Breast epithelium (tissue), 4 donors: ENCODE data around the gene SYNGR1. TPM values are rescaled to one million over a fixed set of nuclear protein-coding genes. Genes with fewer than 3 reads are reported as not detected.

Experiments used
- DNase-seq, 2 donors: peaks; one replicate each; pipeline ENCODE4 v3.0.0-alpha.2; 2019; ENCODE audit warnings: low spot score in 2 of 2
- H3K27ac ChIP-seq, 2 donors: fragments of 200-600 bp; sonication (generic) in 1 of 2; one replicate each; pipeline ENCODE4 v1.5.1; 2016 to 2019; ENCODE audit warnings: mild to moderate bottlenecking in 1 of 2
- H3K27me3 ChIP-seq, 2 donors: fragments of 200-600 bp; sonication (generic) in 1 of 2; one replicate each; pipeline versions ENCODE4 v1.5.1 to v1.6.0; 2017 to 2019; ENCODE audit warnings: control low read depth in 1 of 2, mild to moderate bottlenecking in 1 of 2
- H3K36me3 ChIP-seq: fragments of 200-600 bp; one replicate; pipeline ENCODE4 v1.5.1; 2019
- H3K4me1 ChIP-seq, 2 donors: fragments of 200-600 bp; sonication (generic); one replicate each; pipeline ENCODE4 v1.5.1; 2016 to 2019; ENCODE audit warnings: control low read depth in 1 of 2
- H3K4me3 ChIP-seq, 3 donors: fragments of 200-600 bp; sonication (generic); 1 replicate in 2 of 3; 2 replicates in 1 of 3; pipeline ENCODE4 v1.5.1; 2016 to 2019; ENCODE audit warnings: mild to moderate bottlenecking in 3 of 3, moderate library complexity in 2 of 3
- H3K9me3 ChIP-seq, 2 donors: fragments of 200-600 bp; sonication (generic) in 1 of 2; one replicate each; pipeline ENCODE4 v1.5.1; 2016 to 2019; ENCODE audit warnings: control low read depth in 1 of 2
- POLR2A ChIP-seq: fragments of 450-650 bp; IDR thresholded peaks from one replicate; pipeline ENCODE4 v1.6.1; 2016; ENCODE audit warnings: antibody characterized with exemption, mild to moderate bottlenecking, moderate library complexity
- POLR2AphosphoS5 ChIP-seq, 3 donors: sonication (generic); formaldehyde crosslinking; IDR thresholded peaks; one replicate each; pipeline ENCODE4 v1.6.1; 2017; ENCODE audit warnings: antibody characterized with exemption in 3 of 3
- intact Hi-C: fragments of 100-400 bp; cut with DNase I; formaldehyde crosslinking; loops from one replicate; pipeline ENCODE4 v1.15.1; 2023; ENCODE audit warnings: low total_unique reads
- total RNA-seq, 3 donors: library from RNA; depleted of rRNA; stranded (reverse); fragments of >200 nt; gene quantifications; one replicate each; pipeline ENCODE4 v1.1.0, GENCODE V29; 2016
- TF ChIP-seq, protein P1 (sequence below), 3 donors: fragments of 450-650 bp; IDR thresholded peaks; one replicate each; pipeline ENCODE4 v1.5.1; 2016 to 2017; ENCODE audit warnings: antibody characterized with exemption in 3 of 3, mild to moderate bottlenecking in 3 of 3, moderate library complexity in 3 of 3

The SYNGR1 gene
- total RNA-seq, 3 donors from 2014 or later = 6.9 to 22.3 (median 20.5) TPM

DNA sequence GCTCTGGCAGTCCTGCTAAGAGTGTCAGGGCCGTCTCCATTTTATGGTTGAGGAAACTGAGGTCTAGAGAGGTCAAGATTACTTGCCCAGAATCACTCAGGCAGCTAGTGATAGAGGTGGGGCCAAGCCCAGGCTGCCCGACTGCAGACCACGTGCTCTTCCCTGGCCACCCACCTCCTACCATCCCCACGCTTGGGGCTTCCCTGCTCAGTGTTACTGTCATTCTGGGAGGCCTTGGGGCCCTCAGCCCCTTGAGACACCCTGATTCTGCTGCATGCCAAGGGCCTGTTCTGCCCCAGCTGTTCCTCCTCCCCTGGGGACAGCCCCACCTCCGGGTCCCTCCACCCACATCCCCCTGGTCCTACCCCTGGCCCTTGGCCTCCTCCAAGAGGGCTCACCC, 32.6 kb downstream of the SYNGR1 start:
- intact Hi-C loops = no loop called here
- TF ChIP-seq, protein P1, sequence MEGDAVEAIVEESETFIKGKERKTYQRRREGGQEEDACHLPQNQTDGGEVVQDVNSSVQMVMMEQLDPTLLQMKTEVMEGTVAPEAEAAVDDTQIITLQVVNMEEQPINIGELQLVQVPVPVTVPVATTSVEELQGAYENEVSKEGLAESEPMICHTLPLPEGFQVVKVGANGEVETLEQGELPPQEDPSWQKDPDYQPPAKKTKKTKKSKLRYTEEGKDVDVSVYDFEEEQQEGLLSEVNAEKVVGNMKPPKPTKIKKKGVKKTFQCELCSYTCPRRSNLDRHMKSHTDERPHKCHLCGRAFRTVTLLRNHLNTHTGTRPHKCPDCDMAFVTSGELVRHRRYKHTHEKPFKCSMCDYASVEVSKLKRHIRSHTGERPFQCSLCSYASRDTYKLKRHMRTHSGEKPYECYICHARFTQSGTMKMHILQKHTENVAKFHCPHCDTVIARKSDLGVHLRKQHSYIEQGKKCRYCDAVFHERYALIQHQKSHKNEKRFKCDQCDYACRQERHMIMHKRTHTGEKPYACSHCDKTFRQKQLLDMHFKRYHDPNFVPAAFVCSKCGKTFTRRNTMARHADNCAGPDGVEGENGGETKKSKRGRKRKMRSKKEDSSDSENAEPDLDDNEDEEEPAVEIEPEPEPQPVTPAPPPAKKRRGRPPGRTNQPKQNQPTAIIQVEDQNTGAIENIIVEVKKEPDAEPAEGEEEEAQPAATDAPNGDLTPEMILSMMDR (IDR thresholded peaks at IDR 0.05) = no peak
- no peak for TF ChIP-seq POLR2A
- Histone ChIP-seq H3K4me3 (no peak overlapping the region), H3K27ac (no peak overlapping the region), H3K9me3 (no peaks in the 10 kb centered on the region), H3K4me1 (no peaks in the 10 kb centered on the region), H3K36me3 (no peaks in the 10 kb centered on the region), H3K27me3 (no peaks in the 10 kb centered on the region)
- DNase-seq = no peak

DNA sequence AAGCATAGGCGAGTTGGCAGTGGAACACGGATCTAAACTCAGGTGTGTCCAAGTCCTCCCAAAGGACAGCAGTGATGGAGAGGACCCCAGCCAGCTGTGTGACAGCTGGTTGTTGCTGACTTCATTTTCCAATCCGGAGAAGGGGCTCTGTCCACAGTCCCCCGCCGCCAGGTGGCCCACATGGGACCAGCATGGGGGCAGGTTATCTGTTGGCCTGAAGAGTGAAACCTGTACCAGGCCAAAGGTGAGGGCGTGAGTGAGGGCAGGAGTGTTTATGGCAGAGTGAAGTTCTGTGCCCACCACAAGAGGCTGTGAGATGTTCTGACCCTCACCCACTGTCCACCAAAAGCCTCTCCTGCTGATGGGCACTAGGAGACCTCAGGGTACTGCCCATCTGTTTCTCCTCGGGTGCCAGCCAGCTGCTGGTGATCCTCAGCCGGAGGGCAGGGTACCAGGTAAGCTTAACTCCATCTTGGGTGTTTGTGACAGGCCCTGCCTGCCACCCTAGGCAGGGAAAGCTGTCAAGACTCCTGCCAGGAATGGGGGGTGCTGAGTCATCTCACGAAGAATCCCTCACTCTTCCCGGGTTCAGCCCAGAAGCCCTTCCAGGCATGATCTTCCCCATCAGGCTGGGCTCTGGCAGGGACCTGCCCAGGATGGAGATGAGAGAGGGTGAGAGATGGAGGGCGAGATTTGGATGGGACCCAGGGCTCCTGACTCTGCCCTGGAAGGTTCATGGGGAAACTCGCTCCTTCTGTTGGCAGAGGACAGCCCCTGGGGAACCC, 34.2 kb downstream of the SYNGR1 start:
- no peaks in the 10 kb centered on the region for H3K27me3 ChIP-seq
- no peaks in the 10 kb centered on the region for H3K36me3 ChIP-seq
- intact Hi-C loops = no loop called here
- TF ChIP-seq, protein P1 (IDR thresholded peaks at IDR 0.05) = no peak
- no peak for TF ChIP-seq POLR2AphosphoS5 (IDR thresholded peaks at IDR 0.05)
- TF ChIP-seq POLR2A = no peak
- H3K9me3 ChIP-seq = no peaks in the 10 kb centered on the region
- H3K27ac ChIP-seq = no peak overlapping the region
- no peaks in the 10 kb centered on the region for H3K4me1 ChIP-seq
- DNase-seq = no peak
- no peak overlapping the region for H3K4me3 ChIP-seq

DNA sequence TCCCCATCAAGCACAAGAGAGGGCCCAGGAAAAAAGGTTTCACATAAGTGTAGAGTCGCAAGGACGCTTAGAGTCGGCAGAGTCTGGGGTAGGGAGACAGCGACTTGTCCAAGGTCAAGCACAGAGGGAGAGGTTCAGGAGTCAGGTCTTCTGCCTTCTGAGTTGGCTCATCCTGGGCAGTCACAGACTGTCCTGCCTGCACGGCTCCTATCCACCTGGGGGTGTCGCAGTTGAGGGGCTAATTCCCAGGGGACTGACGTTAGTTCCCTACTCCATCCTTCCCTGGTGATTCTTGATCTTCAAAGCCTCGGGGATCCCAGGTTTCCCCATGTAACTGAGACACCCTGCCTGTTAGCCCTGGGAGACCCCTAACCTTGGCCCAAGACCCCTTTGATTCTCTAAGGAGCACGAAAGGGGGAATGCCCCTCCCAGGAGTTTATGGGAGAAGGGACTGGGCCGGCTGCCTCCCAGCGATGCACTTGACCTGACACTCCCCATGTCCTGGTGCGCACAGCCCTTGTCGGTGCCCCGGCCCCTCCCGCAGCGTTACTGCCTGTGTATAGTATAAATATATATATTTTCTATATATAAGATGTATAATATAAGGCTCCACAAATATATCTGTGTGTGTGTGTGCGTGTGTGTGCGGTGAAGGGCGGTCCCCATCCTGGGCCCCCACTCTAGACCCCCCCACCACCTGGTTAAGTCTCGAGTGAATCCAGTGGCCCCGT, 35.1 kb downstream of the SYNGR1 start:
- intact Hi-C loops = no loop called here
- no peaks in the 10 kb centered on the region for H3K27me3 ChIP-seq
- no peak overlapping the region for H3K4me3 ChIP-seq
- no peak for DNase-seq
- TF ChIP-seq, protein P1 (IDR thresholded peaks at IDR 0.05) = peak in 1 of 3 donors; percentile 5
- no peak for TF ChIP-seq POLR2AphosphoS5 (IDR thresholded peaks at IDR 0.05)
- no peak for TF ChIP-seq POLR2A
- H3K27ac ChIP-seq = no peak overlapping the region
- no peaks in the 10 kb centered on the region for H3K4me1 ChIP-seq
- H3K36me3 ChIP-seq = no peaks in the 10 kb centered on the region
- no peaks in the 10 kb centered on the region for H3K9me3 ChIP-seq

DNA sequence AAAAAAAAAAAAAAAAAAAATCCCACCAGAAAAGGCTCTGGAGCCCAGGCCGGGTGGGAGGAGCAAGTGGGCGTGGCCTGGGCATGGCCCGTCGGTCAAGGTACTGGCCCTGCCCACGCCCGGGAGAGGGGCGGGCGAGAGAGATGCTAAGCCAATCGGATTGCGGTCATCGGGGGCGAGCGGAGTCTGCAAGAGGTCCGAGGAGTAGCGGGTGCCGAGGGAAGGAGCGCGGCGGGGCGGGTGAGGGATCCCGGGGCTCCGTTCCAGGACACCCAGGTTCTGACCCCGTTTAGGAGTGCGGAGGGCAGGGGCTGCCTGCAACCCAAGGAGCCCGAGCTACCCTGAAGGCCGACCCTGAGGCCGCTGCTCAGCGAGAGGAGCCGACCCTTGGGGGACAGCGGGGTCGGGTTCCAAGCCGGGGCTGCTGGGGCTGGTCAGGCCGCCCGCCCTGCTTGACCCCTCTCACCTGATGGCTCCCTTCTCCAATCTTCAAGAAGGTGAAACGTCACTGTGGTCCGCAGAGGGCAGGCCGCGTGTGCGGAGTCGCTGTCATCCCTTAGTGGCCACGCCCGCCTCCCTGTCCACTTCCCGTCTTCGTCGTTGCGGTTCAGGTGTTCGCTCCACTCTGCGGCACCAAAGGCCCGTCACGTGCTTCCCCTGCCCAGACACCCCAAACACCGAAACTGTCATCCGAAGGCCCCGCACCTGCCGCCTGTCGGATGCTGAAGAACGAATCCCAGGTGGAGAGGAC, 38.6 kb downstream of the SYNGR1 start:
- H3K27ac ChIP-seq = peak overlapping the region; percentile 26 to 58
- peak; percentile 75 for DNase-seq
- TF ChIP-seq POLR2A (no peak), POLR2AphosphoS5 (IDR thresholded peaks at IDR 0.05) (no peak)
- TF ChIP-seq, protein P1 (IDR thresholded peaks at IDR 0.05) = no peak
- H3K4me1 ChIP-seq = no peaks in the 10 kb centered on the region
- intact Hi-C loops = no loop called here
- H3K9me3 ChIP-seq = no peaks in the 10 kb centered on the region
- H3K36me3 ChIP-seq = no peaks in the 10 kb centered on the region
- H3K27me3 ChIP-seq = no peaks in the 10 kb centered on the region
- peak overlapping the region; percentile 50 to 85 (median 65) for H3K4me3 ChIP-seq
